Measurements from ENCODE around the gene DMAC2L.

DMAC2L gene

GRCh38 chr14:50321009-50321660 lies 9.0 kb downstream of the DMAC2L start:
- no peak overlapping the region for H3K9ac ChIP-seq (ENCODE audit: low read depth, low read length)
- H3K9me3 ChIP-seq (ENCODE audit: control insufficient read depth, insufficient read depth, low read length), result no peaks in the 10 kb centered on the region
- H3K27ac ChIP-seq (ENCODE audit: low read depth, low read length), result no peak overlapping the region
- H3K4me3 ChIP-seq (ENCODE audit: low read depth, low read length), result no peak overlapping the region
- no peaks in the 10 kb centered on the region for H3K27me3 ChIP-seq (ENCODE audit: control insufficient read depth, insufficient read depth, low read length)
- peaks cover 29% of the 10 kb centered on the region for H3K36me3 ChIP-seq (ENCODE audit: control insufficient read depth, insufficient read depth, low read length)
- no peaks in the 10 kb centered on the region for H3K4me1 ChIP-seq (ENCODE audit: control insufficient read depth, insufficient read depth, low read length)

- peaks cover 8% of the 10 kb centered on the region; the same call in 1 of the 2 replicates for H3K36me3 ChIP-seq (ENCODE audit: control insufficient read depth, insufficient read depth, low read length)
- H3K9me3 ChIP-seq (ENCODE audit: control insufficient read depth, insufficient read depth, low read length), result no peaks in the 10 kb centered on the region
Observed at GRCh38 chr14:50331596-50331995, 19.5 kb downstream of the DMAC2L start.

GRCh38 chr14:50333014-50333509 lies 20.9 kb downstream of the DMAC2L start:
- H3K4me1 ChIP-seq (ENCODE audit: control insufficient read depth, insufficient read depth, low read length), result peaks cover 27% of the 10 kb centered on the region
- no peak overlapping the region for H3K9ac ChIP-seq (ENCODE audit: low read depth, low read length)
- no peaks in the 10 kb centered on the region for H3K27me3 ChIP-seq (ENCODE audit: control insufficient read depth, insufficient read depth, low read length)
- no peaks in the 10 kb centered on the region for H3K9me3 ChIP-seq (ENCODE audit: control insufficient read depth, insufficient read depth, low read length)
- peaks cover 5% of the 10 kb centered on the region; the same call in 1 of the 2 replicates for H3K36me3 ChIP-seq (ENCODE audit: control insufficient read depth, insufficient read depth, low read length)
- no peak overlapping the region for H3K27ac ChIP-seq (ENCODE audit: low read depth, low read length)
- H3K4me3 ChIP-seq (ENCODE audit: low read depth, low read length), result no peak overlapping the region

More at GRCh38 chr14:50331596-50331995, 19.5 kb downstream of the DMAC2L start:
- Histone ChIP-seq H3K9ac (ENCODE audit: low read depth, low read length) (no peak overlapping the region), H3K4me1 (ENCODE audit: control insufficient read depth, insufficient read depth, low read length) (peaks cover 27% of the 10 kb centered on the region), H3K27me3 (ENCODE audit: control insufficient read depth, insufficient read depth, low read length) (no peaks in the 10 kb centered on the region), H3K4me3 (ENCODE audit: low read depth, low read length) (no peak overlapping the region), H3K27ac (ENCODE audit: low read depth, low read length) (no peak overlapping the region)

DNA sequence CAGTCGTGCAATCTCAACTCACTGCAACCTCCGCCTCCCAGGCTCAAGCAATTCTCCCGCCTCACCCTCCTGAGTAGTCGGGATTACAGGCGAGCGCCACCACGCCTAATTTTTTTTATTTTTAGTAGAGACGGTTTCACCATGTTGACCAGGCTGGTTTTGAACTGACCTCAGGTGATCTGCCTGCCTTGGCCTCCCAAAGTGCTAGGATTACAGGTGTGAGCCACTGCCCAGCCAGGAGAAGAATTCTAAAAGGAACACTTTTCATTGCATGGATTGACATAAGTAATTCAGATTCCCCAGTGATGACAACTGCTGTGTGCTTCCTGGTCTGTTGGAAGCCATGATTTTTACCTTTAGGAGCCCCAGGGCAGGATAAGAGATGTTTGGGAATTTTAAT lies 22.1 kb downstream of the DMAC2L start:
- Histone ChIP-seq H3K4me1 (ENCODE audit: control insufficient read depth, insufficient read depth, low read length) (peaks cover 27% of the 10 kb centered on the region), H3K9me3 (ENCODE audit: control insufficient read depth, insufficient read depth, low read length) (no peaks in the 10 kb centered on the region), H3K27ac (ENCODE audit: low read depth, low read length) (no peak overlapping the region), H3K27me3 (ENCODE audit: control insufficient read depth, insufficient read depth, low read length) (no peaks in the 10 kb centered on the region), H3K4me3 (ENCODE audit: low read depth, low read length) (no peak overlapping the region), H3K36me3 (ENCODE audit: control insufficient read depth, insufficient read depth, low read length) (peaks cover 5% of the 10 kb centered on the region; the same call in 1 of the 2 replicates), H3K9ac (ENCODE audit: low read depth, low read length) (no peak overlapping the region)

- peaks cover under 1% of the 10 kb centered on the region; the same call in 1 of the 2 replicates for H3K36me3 ChIP-seq (ENCODE audit: control insufficient read depth, insufficient read depth, low read length)
- no peak overlapping the region for H3K4me3 ChIP-seq (ENCODE audit: low read depth, low read length)
- H3K27me3 ChIP-seq (ENCODE audit: control insufficient read depth, insufficient read depth, low read length), result no peaks in the 10 kb centered on the region
- H3K9me3 ChIP-seq (ENCODE audit: control insufficient read depth, insufficient read depth, low read length), result no peaks in the 10 kb centered on the region
- peak overlapping the region; percentile 85 for H3K27ac ChIP-seq (ENCODE audit: low read depth, low read length)
- no peak overlapping the region; the same call in 1 of the 2 replicates for H3K9ac ChIP-seq (ENCODE audit: low read depth, low read length)
- H3K4me1 ChIP-seq (ENCODE audit: control insufficient read depth, insufficient read depth, low read length), result peaks cover 27% of the 10 kb centered on the region
Observed at GRCh38 chr14:50335389-50335788, 23.3 kb downstream of the DMAC2L start.

DNA sequence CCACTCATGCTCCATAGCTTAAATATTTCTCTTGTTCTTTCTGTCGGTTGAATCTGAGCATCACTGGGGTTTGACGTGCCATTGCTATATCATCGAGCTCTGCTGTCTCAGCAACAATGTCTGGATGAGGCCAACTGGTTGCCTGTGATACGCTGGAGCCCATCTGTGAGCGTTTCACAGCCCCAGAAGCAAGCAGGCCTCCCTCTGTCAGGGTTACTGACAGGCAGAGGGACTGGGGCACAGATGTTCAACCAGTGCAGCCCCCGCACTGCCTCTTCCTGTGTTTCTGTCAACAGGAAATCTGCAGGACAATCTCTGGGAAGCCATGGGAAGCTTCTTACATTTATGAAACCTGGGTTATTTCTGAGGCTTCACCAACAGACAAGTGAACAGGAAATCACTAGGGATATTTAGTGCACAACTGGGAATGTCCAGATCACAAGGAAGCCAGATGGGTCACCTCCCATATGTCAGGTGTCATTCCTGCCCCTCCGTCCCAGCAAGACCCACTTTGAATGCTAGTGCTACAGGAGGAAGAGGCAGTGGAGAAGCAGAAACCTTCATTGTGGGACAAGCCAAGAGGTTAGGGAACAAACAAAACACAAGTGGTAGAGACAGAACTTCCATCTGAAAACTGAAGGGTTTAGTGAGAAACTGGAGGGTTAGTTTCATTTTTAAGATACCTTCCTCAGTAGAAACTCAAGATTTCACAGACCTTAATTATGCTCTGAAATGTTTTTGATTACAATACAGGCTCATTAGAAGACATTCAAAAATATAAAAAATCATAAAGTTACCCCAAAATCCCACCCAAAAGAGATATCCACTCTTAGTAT lies 24.1 kb downstream of the DMAC2L start:
- Histone ChIP-seq H3K27ac (ENCODE audit: low read depth, low read length) (peak overlapping the region; percentile 85), H3K4me3 (ENCODE audit: low read depth, low read length) (no peak overlapping the region), H3K9ac (ENCODE audit: low read depth, low read length) (no peak overlapping the region)

GRCh38 chr14:50338587-50338986 lies 26.5 kb downstream of the DMAC2L start:
- Histone ChIP-seq H3K9ac (ENCODE audit: low read depth, low read length) (no peak overlapping the region), H3K36me3 (ENCODE audit: control insufficient read depth, insufficient read depth, low read length) (no peaks in the 10 kb centered on the region), H3K27ac (ENCODE audit: low read depth, low read length) (no peak overlapping the region), H3K27me3 (ENCODE audit: control insufficient read depth, insufficient read depth, low read length) (no peaks in the 10 kb centered on the region), H3K4me3 (ENCODE audit: low read depth, low read length) (no peak overlapping the region), H3K9me3 (ENCODE audit: control insufficient read depth, insufficient read depth, low read length) (no peaks in the 10 kb centered on the region), H3K4me1 (ENCODE audit: control insufficient read depth, insufficient read depth, low read length) (peaks cover 36% of the 10 kb centered on the region)

More for the DNA sequence above, 24.1 kb downstream of the DMAC2L start:
- H3K4me1 ChIP-seq (ENCODE audit: control insufficient read depth, insufficient read depth, low read length), result peaks cover 27% of the 10 kb centered on the region
- no peaks in the 10 kb centered on the region for H3K9me3 ChIP-seq (ENCODE audit: control insufficient read depth, insufficient read depth, low read length)
- H3K36me3 ChIP-seq (ENCODE audit: control insufficient read depth, insufficient read depth, low read length), result no peaks in the 10 kb centered on the region
- no peaks in the 10 kb centered on the region for H3K27me3 ChIP-seq (ENCODE audit: control insufficient read depth, insufficient read depth, low read length)

GRCh38 chr14:50339178-50339804 lies 27.2 kb downstream of the DMAC2L start:
- Histone ChIP-seq H3K9ac (ENCODE audit: low read depth, low read length) (no peak overlapping the region), H3K36me3 (ENCODE audit: control insufficient read depth, insufficient read depth, low read length) (no peaks in the 10 kb centered on the region), H3K27me3 (ENCODE audit: control insufficient read depth, insufficient read depth, low read length) (no peaks in the 10 kb centered on the region), H3K4me1 (ENCODE audit: control insufficient read depth, insufficient read depth, low read length) (peaks cover 34% of the 10 kb centered on the region), H3K27ac (ENCODE audit: low read depth, low read length) (no peak overlapping the region), H3K4me3 (ENCODE audit: low read depth, low read length) (no peak overlapping the region), H3K9me3 (ENCODE audit: control insufficient read depth, insufficient read depth, low read length) (no peaks in the 10 kb centered on the region)

DNA sequence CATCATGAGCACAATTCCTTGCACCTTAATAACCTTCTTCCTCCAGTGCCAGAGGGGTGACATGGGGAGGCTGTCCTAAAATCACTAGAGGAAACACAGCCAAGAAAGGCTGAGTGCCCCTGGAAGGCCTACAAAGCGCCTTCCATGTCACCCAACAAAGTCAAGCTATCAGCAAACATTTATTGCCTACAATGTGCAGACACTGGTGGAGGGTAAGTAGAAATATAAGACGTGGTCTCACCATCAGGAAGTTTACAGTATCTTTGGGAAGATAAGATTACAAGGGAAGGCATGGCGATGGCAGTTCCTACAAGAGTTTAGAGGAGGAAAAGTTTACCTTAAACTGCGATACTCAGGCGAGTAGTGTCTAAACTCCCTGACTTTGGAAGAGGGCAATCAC lies 27.9 kb downstream of the DMAC2L start:
- no peaks in the 10 kb centered on the region for H3K9me3 ChIP-seq (ENCODE audit: control insufficient read depth, insufficient read depth, low read length)
- H3K4me3 ChIP-seq (ENCODE audit: low read depth, low read length), result no peak overlapping the region
- H3K27ac ChIP-seq (ENCODE audit: low read depth, low read length), result no peak overlapping the region
- H3K9ac ChIP-seq (ENCODE audit: low read depth, low read length), result no peak overlapping the region
- no peaks in the 10 kb centered on the region for H3K36me3 ChIP-seq (ENCODE audit: control insufficient read depth, insufficient read depth, low read length)
- H3K27me3 ChIP-seq (ENCODE audit: control insufficient read depth, insufficient read depth, low read length), result no peaks in the 10 kb centered on the region
- peaks cover 27% of the 10 kb centered on the region for H3K4me1 ChIP-seq (ENCODE audit: control insufficient read depth, insufficient read depth, low read length)

GRCh38 chr14:50340963-50341362 lies 28.8 kb downstream of the DMAC2L start:
- no peak overlapping the region for H3K27ac ChIP-seq (ENCODE audit: low read depth, low read length)
- no peak overlapping the region for H3K9ac ChIP-seq (ENCODE audit: low read depth, low read length)
- H3K36me3 ChIP-seq (ENCODE audit: control insufficient read depth, insufficient read depth, low read length), result no peaks in the 10 kb centered on the region
- H3K27me3 ChIP-seq (ENCODE audit: control insufficient read depth, insufficient read depth, low read length), result no peaks in the 10 kb centered on the region
- no peaks in the 10 kb centered on the region for H3K9me3 ChIP-seq (ENCODE audit: control insufficient read depth, insufficient read depth, low read length)
- H3K4me1 ChIP-seq (ENCODE audit: control insufficient read depth, insufficient read depth, low read length), result peaks cover 18% of the 10 kb centered on the region
- H3K4me3 ChIP-seq (ENCODE audit: low read depth, low read length), result no peak overlapping the region

All from HUES48 (cell line).